Neural crest cell (in vitro differentiated cells): ENCODE results near the gene NAT10. TPM values are rescaled to one million over a fixed set of nuclear protein-coding genes. Genes with fewer than 3 reads are reported as not detected.

Experiments
- DNase-seq: peaks from one replicate; pipeline ENCODE4 v3.0.0; 2021; ENCODE audit warnings: low read depth, mixed read lengths, low spot score
- H3K27ac Mint-ChIP-seq: one replicate; pipeline ENCODE4 v1.8.0; 2021; ENCODE audit warnings: mild to moderate bottlenecking, mixed read lengths; ENCODE audit not compliant: unreplicated experiment
- H3K27me3 Mint-ChIP-seq: 2 replicates; pipeline ENCODE4 v1.8.0; 2021; ENCODE audit warnings: low read depth, mild to moderate bottlenecking, mixed read lengths
- H3K36me3 Mint-ChIP-seq: 2 replicates; pipeline ENCODE4 v1.8.0; 2021; ENCODE audit warnings: low read depth, mild to moderate bottlenecking, mixed read lengths
- H3K4me1 Mint-ChIP-seq: 2 replicates; pipeline ENCODE4 v1.8.0; 2021; ENCODE audit warnings: mixed read lengths
- H3K4me3 Mint-ChIP-seq: one replicate; pipeline ENCODE4 v1.8.0; 2021; ENCODE audit warnings: mild to moderate bottlenecking, mixed read lengths
- H3K9me3 Mint-ChIP-seq: 2 replicates; pipeline ENCODE4 v1.8.0; 2021; ENCODE audit warnings: mixed read lengths
- total RNA-seq: library from RNA; stranded (reverse); gene quantifications from 2 replicates; pipeline ENCODE4 v1.2.1, GENCODE V29; 2021
- TF ChIP-seq, protein P1 (sequence below): fragments of 200-600 bp; sonication (generic); conservative IDR thresholded peaks from 2 replicates; pipeline ENCODE4 v1.5.0; 2021; ENCODE audit warnings: antibody characterized with exemption, mild to moderate bottlenecking

The NAT10 gene
- total RNA-seq, 1 donor from 2014 or later: 70.8 TPM

- DNase-seq: no peak
- H3K4me1 Mint-ChIP-seq: no peaks in the 10 kb centered on the region
- no peak overlapping the region for H3K27ac Mint-ChIP-seq
- TF ChIP-seq, protein P1, sequence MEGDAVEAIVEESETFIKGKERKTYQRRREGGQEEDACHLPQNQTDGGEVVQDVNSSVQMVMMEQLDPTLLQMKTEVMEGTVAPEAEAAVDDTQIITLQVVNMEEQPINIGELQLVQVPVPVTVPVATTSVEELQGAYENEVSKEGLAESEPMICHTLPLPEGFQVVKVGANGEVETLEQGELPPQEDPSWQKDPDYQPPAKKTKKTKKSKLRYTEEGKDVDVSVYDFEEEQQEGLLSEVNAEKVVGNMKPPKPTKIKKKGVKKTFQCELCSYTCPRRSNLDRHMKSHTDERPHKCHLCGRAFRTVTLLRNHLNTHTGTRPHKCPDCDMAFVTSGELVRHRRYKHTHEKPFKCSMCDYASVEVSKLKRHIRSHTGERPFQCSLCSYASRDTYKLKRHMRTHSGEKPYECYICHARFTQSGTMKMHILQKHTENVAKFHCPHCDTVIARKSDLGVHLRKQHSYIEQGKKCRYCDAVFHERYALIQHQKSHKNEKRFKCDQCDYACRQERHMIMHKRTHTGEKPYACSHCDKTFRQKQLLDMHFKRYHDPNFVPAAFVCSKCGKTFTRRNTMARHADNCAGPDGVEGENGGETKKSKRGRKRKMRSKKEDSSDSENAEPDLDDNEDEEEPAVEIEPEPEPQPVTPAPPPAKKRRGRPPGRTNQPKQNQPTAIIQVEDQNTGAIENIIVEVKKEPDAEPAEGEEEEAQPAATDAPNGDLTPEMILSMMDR: no peak
- H3K9me3 Mint-ChIP-seq: no peaks in the 10 kb centered on the region
- no peak overlapping the region for H3K4me3 Mint-ChIP-seq
- H3K27me3 Mint-ChIP-seq: no peaks in the 10 kb centered on the region
- no peaks in the 10 kb centered on the region for H3K36me3 Mint-ChIP-seq
These were observed 60.5 kb downstream of the NAT10 start for GRCh38 chr11:34165786-34166555.

DNA sequence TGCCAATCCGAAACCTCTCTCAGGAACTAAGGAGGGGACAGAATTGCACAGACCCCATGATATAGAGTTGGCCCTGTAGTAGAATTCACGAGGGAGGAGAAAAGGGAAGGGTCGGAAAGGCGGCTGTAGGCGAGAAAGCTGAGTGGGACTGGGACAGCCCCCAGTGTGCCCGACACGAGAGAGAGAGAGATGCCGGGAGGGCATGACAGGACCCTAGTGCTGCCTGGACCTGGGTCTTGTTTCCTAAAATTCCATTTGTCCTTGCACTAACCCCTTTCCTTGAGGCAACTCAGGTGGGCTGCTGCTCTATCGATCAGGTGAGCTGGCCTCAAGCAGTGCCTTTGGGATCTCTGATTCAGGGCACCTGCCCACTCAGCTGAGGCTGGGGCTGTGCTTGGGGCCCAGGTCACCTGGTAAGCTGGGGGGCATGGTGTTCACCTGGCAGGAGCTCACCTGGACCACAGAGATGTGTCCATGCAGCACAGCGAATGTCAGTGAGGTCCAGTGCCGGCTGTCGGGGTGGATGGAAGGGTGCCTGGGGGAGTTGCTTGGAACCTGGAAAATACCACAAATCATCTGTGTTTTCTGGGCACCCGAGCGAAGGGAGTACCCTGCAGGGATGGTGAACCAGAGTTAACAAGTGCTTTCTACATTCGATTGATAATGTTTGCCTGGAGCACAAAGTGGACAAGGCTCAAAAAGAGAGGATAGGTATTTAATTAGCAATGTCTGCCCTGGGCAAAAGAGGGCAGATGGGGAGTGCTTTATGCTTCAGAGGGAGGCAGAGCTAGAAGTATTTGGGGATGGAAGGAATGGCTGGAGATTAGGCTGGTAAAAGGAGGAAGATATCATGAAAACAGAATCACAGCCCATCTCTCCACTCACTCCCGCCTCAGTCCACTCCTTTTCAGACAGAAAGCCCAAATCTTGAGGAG, 61.6 kb downstream of the NAT10 start:
- no peaks in the 10 kb centered on the region for H3K36me3 Mint-ChIP-seq
- no peaks in the 10 kb centered on the region for H3K9me3 Mint-ChIP-seq
- TF ChIP-seq, protein P1: no peak
- DNase-seq: no peak
- no peak overlapping the region for H3K4me3 Mint-ChIP-seq
- no peaks in the 10 kb centered on the region for H3K27me3 Mint-ChIP-seq
- no peak overlapping the region for H3K27ac Mint-ChIP-seq
- H3K4me1 Mint-ChIP-seq: no peaks in the 10 kb centered on the region

GRCh38 chr11:34167961-34168360, 62.5 kb downstream of the NAT10 start:
- Mint-ChIP-seq H3K27me3 (no peaks in the 10 kb centered on the region), H3K27ac (no peak overlapping the region), H3K4me1 (no peaks in the 10 kb centered on the region), H3K4me3 (no peak overlapping the region), H3K9me3 (no peaks in the 10 kb centered on the region), H3K36me3 (no peaks in the 10 kb centered on the region)
- no peak for DNase-seq
- TF ChIP-seq, protein P1: no peak

- no peak overlapping the region for H3K4me3 Mint-ChIP-seq
- TF ChIP-seq, protein P1: no peak
These were observed 63.4 kb downstream of the NAT10 start for GRCh38 chr11:34168642-34169420.

GRCh38 chr11:34169686-34170085, 64.3 kb downstream of the NAT10 start:
- Mint-ChIP-seq H3K36me3 (no peaks in the 10 kb centered on the region), H3K27ac (no peak overlapping the region), H3K4me1 (peaks cover 4% of the 10 kb centered on the region), H3K27me3 (no peaks in the 10 kb centered on the region), H3K9me3 (no peaks in the 10 kb centered on the region), H3K4me3 (no peak overlapping the region)
- DNase-seq: no peak
- TF ChIP-seq, protein P1: no peak

More at GRCh38 chr11:34168642-34169420, 63.4 kb downstream of the NAT10 start:
- H3K9me3 Mint-ChIP-seq: no peaks in the 10 kb centered on the region
- H3K27me3 Mint-ChIP-seq: no peaks in the 10 kb centered on the region
- DNase-seq: no peak
- H3K36me3 Mint-ChIP-seq: no peaks in the 10 kb centered on the region
- no peak overlapping the region for H3K27ac Mint-ChIP-seq
- peaks cover 3% of the 10 kb centered on the region for H3K4me1 Mint-ChIP-seq
